ENCODE data around the gene AKR1E2. TPM values are rescaled to one million over a fixed set of nuclear protein-coding genes. Genes with fewer than 3 reads are reported as not detected.

AKR1E2 gene
- total and polyA plus RNA-seq, 2 donors (not counting 1 experiment from before 2014, with no cell fraction given): 0.42 TPM; not detected in 1

GRCh38 chr10:4802711-4803487 lies 23.1 kb upstream of the AKR1E2 start:
- no peak overlapping the region for H3K27ac ChIP-seq (ENCODE audit: low read length in 2 of 2)
- H3K4me1 ChIP-seq (ENCODE audit: control insufficient read depth in 2 of 2, insufficient read depth in 2 of 2, low read length in 2 of 2): peaks cover 0 to 3% of the 10 kb centered on the region in 2 donors
- H3K9me3 Mint-ChIP-seq (ENCODE audit: insufficient read depth): no peaks in the 10 kb centered on the region
- H3K9me3 ChIP-seq (ENCODE audit: control extremely low read depth in 1 of 3, control insufficient read depth in 2 of 3, insufficient read depth in 1 of 3, low read length in 2 of 3): no peaks in the 10 kb centered on the region
- no peak overlapping the region for H3K9ac ChIP-seq (ENCODE audit: low read length)
- WGBS (ENCODE audit: insufficient coverage): no CpG with 5 or more reads among the region's 6 CpGs
- no peaks in the 10 kb centered on the region for H3K36me3 ChIP-seq (replicated peaks in 1 of 2; ENCODE audit: control extremely low read depth in 1 of 2, control insufficient read depth in 1 of 2, extremely low read depth in 1 of 2, insufficient read depth in 2 of 2, low read length in 1 of 2)
- H4K20me1 ChIP-seq (ENCODE audit: control insufficient read depth, insufficient read depth, low read length, poor library complexity, severe bottlenecking): no peaks in the 10 kb centered on the region
- H3K4me3 Mint-ChIP-seq: no peak overlapping the region
- H3K4me1 Mint-ChIP-seq: no peaks in the 10 kb centered on the region
- POLR2A ChIA-PET: no interaction called here
- intact Hi-C loops (cut with micrococcal nuclease): no loop called here
- no peaks in the 10 kb centered on the region for H3K79me2 ChIP-seq (ENCODE audit: control insufficient read depth, insufficient read depth, low read length)
- ATAC-seq (ENCODE audit: low read depth): no peak
- no peak overlapping the region for H3K4me3 ChIP-seq (ENCODE audit: control extremely low read depth in 1 of 5, extremely low read depth in 1 of 5, insufficient read depth in 1 of 5, low read depth in 2 of 5, low read length in 4 of 5)
- peaks cover 32% of the 10 kb centered on the region for H3K27me3 Mint-ChIP-seq
- no peak for TF ChIP-seq EZH2 (IDR thresholded peaks at IDR 0.05; ENCODE audit: borderline replicate concordance, insufficient read depth, low read depth, low read length, poor library complexity, severe bottlenecking)
- no peak for TF ChIP-seq CTCF (IDR thresholded peaks at IDR 0.05)
- DNase-seq: no peak
- no peak overlapping the region for H2AFZ ChIP-seq (ENCODE audit: insufficient read depth, low read depth, low read length, poor library complexity, severe bottlenecking)
- H3K4me2 ChIP-seq (replicated peaks; ENCODE audit: low read depth, low read length, poor library complexity, severe bottlenecking): no peak overlapping the region
- no peaks in the 10 kb centered on the region for H3K27me3 ChIP-seq (replicated peaks in 1 of 4; ENCODE audit: control extremely low read depth in 1 of 4, control insufficient read depth in 3 of 4, insufficient read depth in 4 of 4, low read length in 3 of 4)
- CTCF ChIA-PET: no interaction called here
- H3K27ac Mint-ChIP-seq: no peak overlapping the region

- ChIA-PET CTCF (no interaction called here), POLR2A (no interaction called here)
- H3K4me3 ChIP-seq (ENCODE audit: control extremely low read depth in 1 of 5, extremely low read depth in 1 of 5, insufficient read depth in 1 of 5, low read depth in 2 of 5, low read length in 4 of 5): no peak overlapping the region
- Mint-ChIP-seq H3K4me1 (peaks cover 3% of the 10 kb centered on the region), H3K4me3 (no peak overlapping the region), H3K9me3 (ENCODE audit: insufficient read depth) (no peaks in the 10 kb centered on the region), H3K27ac (no peak overlapping the region), H3K27me3 (peaks cover 24% of the 10 kb centered on the region)
- H2AFZ ChIP-seq (ENCODE audit: insufficient read depth, low read depth, low read length, poor library complexity, severe bottlenecking): no peak overlapping the region
- DNase-seq (no peak), ATAC-seq (ENCODE audit: low read depth) (no peak)
- H3K9me3 ChIP-seq (ENCODE audit: control extremely low read depth in 1 of 3, control insufficient read depth in 2 of 3, insufficient read depth in 1 of 3, low read length in 2 of 3): no peaks in the 10 kb centered on the region
- no CpG with 5 or more reads among the region's 2 CpGs for WGBS (ENCODE audit: insufficient coverage)
- no peaks in the 10 kb centered on the region for H3K27me3 ChIP-seq (replicated peaks in 1 of 4; ENCODE audit: control extremely low read depth in 1 of 4, control insufficient read depth in 3 of 4, insufficient read depth in 4 of 4, low read length in 3 of 4)
- TF ChIP-seq CTCF (IDR thresholded peaks at IDR 0.05): no peak
- no peak for TF ChIP-seq EZH2 (IDR thresholded peaks at IDR 0.05; ENCODE audit: borderline replicate concordance, insufficient read depth, low read depth, low read length, poor library complexity, severe bottlenecking)
- intact Hi-C loops (cut with micrococcal nuclease): no loop called here
- H4K20me1 ChIP-seq (ENCODE audit: control insufficient read depth, insufficient read depth, low read length, poor library complexity, severe bottlenecking): no peaks in the 10 kb centered on the region
- no peak overlapping the region for H3K9ac ChIP-seq (ENCODE audit: low read length)
- no peak overlapping the region for H3K4me2 ChIP-seq (replicated peaks; ENCODE audit: low read depth, low read length, poor library complexity, severe bottlenecking)
- H3K79me2 ChIP-seq (ENCODE audit: control insufficient read depth, insufficient read depth, low read length): no peaks in the 10 kb centered on the region
- peaks cover 0 to 3% of the 10 kb centered on the region in 2 donors for H3K4me1 ChIP-seq (ENCODE audit: control insufficient read depth in 2 of 2, insufficient read depth in 2 of 2, low read length in 2 of 2)
- H3K27ac ChIP-seq (ENCODE audit: low read length in 2 of 2): no peak overlapping the region
- H3K36me3 ChIP-seq (replicated peaks in 1 of 2; ENCODE audit: control extremely low read depth in 1 of 2, control insufficient read depth in 1 of 2, extremely low read depth in 1 of 2, insufficient read depth in 2 of 2, low read length in 1 of 2): no peaks in the 10 kb centered on the region
Observed at GRCh38 chr10:4803822-4804221, 22.2 kb upstream of the AKR1E2 start.
